Measurements from ENCODE around the gene ASGR2.
"Not testable (repeated sequence)": the region's sequence is repeated elsewhere in the genome, so short reads cannot be mapped to it uniquely, and the experiment has no call there.

Gene ASGR2

DNA sequence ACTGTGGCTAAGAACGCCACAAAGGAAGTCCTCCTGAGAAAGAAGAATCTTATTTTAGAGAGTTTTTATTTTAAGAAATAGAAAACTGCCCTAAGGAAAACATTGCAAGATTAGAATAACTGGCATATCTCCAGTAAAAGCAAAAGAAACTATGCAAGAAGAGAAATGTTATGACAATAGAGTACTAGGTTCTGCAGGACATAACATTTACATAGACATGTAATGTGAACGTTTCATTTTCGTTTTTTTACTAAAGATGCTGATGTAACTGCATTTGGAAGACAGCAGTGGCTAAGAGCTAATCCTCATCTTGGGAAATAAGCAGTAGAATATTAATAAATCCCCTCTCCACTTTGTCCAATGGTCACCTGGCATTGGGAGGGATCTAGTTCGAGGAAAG is 7.8 kb upstream of the ASGR2 start:
- Histone ChIP-seq H3K4me3 (ENCODE audit: low read length) (no peak overlapping the region), H3K9me3 (ENCODE audit: control insufficient read depth, low read length) (no peaks in the 10 kb centered on the region), H3K27me3 (ENCODE audit: control insufficient read depth, insufficient read depth, low read length) (no peaks in the 10 kb centered on the region), H3K4me1 (ENCODE audit: control insufficient read depth, insufficient read depth, low read length) (no peaks in the 10 kb centered on the region), H3K36me3 (ENCODE audit: control insufficient read depth, insufficient read depth, low read length) (no peaks in the 10 kb centered on the region), H3K9ac (ENCODE audit: low read length) (no peak overlapping the region)

GRCh38 chr17:7120635-7121034 is 6.0 kb upstream of the ASGR2 start:
- not testable (repeated sequence) for H3K4me3 ChIP-seq (ENCODE audit: low read length); H3K36me3 ChIP-seq (ENCODE audit: control insufficient read depth, insufficient read depth, low read length); H3K9ac ChIP-seq (ENCODE audit: low read length); H3K9me3 ChIP-seq (ENCODE audit: control insufficient read depth, low read length); H3K4me1 ChIP-seq (ENCODE audit: control insufficient read depth, insufficient read depth, low read length); H3K27me3 ChIP-seq (ENCODE audit: control insufficient read depth, insufficient read depth, low read length)

GRCh38 chr17:7120123-7120522 is 5.5 kb upstream of the ASGR2 start:
- H3K4me1 ChIP-seq (ENCODE audit: control insufficient read depth, insufficient read depth, low read length), result no peaks in the 10 kb centered on the region
- H3K36me3 ChIP-seq (ENCODE audit: control insufficient read depth, insufficient read depth, low read length), result no peaks in the 10 kb centered on the region
- no peaks in the 10 kb centered on the region for H3K9me3 ChIP-seq (ENCODE audit: control insufficient read depth, low read length)
- H3K4me3 ChIP-seq (ENCODE audit: low read length), result no peak overlapping the region
- H3K9ac ChIP-seq (ENCODE audit: low read length), result no peak overlapping the region
- H3K27me3 ChIP-seq (ENCODE audit: control insufficient read depth, insufficient read depth, low read length), result no peaks in the 10 kb centered on the region

DNA sequence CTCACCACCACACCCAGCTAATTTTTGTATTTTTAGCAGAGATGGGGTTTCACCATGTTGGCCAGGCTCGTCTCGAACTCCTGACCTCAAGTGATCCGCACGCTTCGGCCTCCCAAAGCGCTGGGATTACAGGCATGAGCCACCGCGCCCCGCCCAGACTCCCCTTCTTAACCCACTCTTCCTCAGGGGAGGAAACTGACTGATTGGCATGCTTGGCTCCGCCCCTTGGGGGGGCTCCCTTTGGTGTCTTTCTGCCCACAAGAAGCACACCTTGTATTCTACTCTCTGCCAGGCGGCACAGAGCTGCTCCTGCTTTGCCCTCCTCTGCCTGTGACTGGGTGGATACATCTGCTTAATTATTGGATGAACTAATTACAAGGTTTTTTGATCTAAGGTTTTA is 4.7 kb upstream of the ASGR2 start:
- Histone ChIP-seq H3K27me3 (ENCODE audit: control insufficient read depth, insufficient read depth, low read length) (no peaks in the 10 kb centered on the region), H3K9me3 (ENCODE audit: control insufficient read depth, low read length) (no peaks in the 10 kb centered on the region), H3K9ac (ENCODE audit: low read length) (no peak overlapping the region), H3K36me3 (ENCODE audit: control insufficient read depth, insufficient read depth, low read length) (no peaks in the 10 kb centered on the region), H3K4me3 (ENCODE audit: low read length) (no peak overlapping the region), H3K4me1 (ENCODE audit: control insufficient read depth, insufficient read depth, low read length) (no peaks in the 10 kb centered on the region)

GRCh38 chr17:7114875-7115614 is 423 bp upstream of the ASGR2 start:
- no peak overlapping the region for H3K9ac ChIP-seq (ENCODE audit: low read length)
- H3K9me3 ChIP-seq (ENCODE audit: control insufficient read depth, low read length), result no peaks in the 10 kb centered on the region
- H3K36me3 ChIP-seq (ENCODE audit: control insufficient read depth, insufficient read depth, low read length), result no peaks in the 10 kb centered on the region
- H3K27me3 ChIP-seq (ENCODE audit: control insufficient read depth, insufficient read depth, low read length), result peaks cover 4% of the 10 kb centered on the region
- H3K4me1 ChIP-seq (ENCODE audit: control insufficient read depth, insufficient read depth, low read length), result no peaks in the 10 kb centered on the region
- H3K4me3 ChIP-seq (ENCODE audit: low read length), result no peak overlapping the region

- Histone ChIP-seq H3K36me3 (ENCODE audit: control insufficient read depth, insufficient read depth, low read length) (no peaks in the 10 kb centered on the region), H3K27me3 (ENCODE audit: control insufficient read depth, insufficient read depth, low read length) (peaks cover 4% of the 10 kb centered on the region), H3K9ac (ENCODE audit: low read length) (no peak overlapping the region), H3K4me3 (ENCODE audit: low read length) (no peak overlapping the region), H3K9me3 (ENCODE audit: control insufficient read depth, low read length) (no peaks in the 10 kb centered on the region), H3K4me1 (ENCODE audit: control insufficient read depth, insufficient read depth, low read length) (no peaks in the 10 kb centered on the region)
Measured at GRCh38 chr17:7113273-7114071, 1.1 kb downstream of the ASGR2 start.

DNA sequence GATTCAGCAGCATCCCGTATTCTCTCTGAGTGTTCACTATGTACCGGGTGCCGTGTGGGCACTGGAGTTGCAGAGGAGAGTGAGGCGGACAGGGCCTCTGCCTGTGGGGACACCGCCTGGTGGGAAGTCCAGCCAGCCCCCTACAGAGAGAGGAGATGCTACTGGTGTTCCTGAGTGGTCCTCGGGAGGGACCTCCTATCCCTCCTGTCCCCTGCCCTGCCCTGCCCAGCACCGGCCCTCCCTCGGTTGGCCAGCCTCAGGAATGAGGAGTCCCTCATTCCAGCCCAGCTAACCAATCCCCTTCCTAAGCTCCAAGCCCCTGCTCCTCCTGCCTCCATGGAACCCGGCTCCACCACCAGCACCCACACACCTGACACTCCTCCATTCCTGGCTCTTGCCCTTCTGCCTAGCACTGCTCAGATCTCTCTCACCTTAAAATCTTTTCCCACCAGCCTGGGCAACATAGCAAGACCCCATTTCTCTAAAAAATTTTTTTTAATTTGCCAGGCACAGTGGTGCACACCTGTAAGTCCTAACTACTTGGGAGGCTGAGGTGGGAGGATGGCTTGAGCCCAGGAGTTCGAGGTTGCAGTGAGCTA is 2.0 kb downstream of the ASGR2 start:
- H3K4me1 ChIP-seq (ENCODE audit: control insufficient read depth, insufficient read depth, low read length), result no peaks in the 10 kb centered on the region
- peaks cover 4% of the 10 kb centered on the region for H3K27me3 ChIP-seq (ENCODE audit: control insufficient read depth, insufficient read depth, low read length)
- no peaks in the 10 kb centered on the region for H3K9me3 ChIP-seq (ENCODE audit: control insufficient read depth, low read length)
- H3K4me3 ChIP-seq (ENCODE audit: low read length), result no peak overlapping the region
- no peak overlapping the region for H3K9ac ChIP-seq (ENCODE audit: low read length)
- H3K36me3 ChIP-seq (ENCODE audit: control insufficient read depth, insufficient read depth, low read length), result no peaks in the 10 kb centered on the region

DNA sequence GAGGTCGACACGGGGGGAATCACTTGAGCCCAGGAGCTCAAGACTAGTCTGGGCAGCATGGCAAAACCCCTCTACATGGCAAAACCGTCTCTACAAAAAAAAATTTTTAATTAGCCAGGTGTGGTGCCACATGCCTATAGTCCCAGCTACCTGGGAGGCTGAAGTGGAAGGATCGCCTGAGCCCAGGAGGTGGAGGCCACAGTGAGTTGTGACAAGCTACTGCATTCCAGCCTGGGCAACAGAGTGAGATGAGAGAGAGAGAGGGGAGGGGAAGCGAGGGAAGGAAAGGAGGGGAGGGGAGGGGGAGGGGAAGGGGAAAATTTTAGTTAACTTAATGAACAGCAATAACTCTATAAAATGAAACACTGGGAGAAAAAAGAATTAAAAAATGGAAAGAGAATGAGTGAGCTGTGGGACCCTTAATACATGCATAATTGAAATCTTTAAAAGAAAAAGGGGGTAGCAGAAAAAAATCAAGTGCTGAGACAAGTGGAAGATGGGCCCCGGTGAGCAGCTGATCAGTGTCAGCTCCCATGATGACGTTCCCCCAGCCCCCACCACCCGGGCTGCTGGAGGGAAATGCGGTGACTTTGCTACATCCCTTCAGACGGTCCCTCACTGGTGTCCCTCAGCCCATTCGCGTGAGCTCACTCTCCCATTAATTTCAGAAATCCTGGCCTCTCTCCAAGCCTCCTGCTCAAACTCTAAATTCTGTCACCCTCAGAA is 2.7 kb downstream of the ASGR2 start:
- Histone ChIP-seq H3K9ac (ENCODE audit: low read length) (no peak overlapping the region), H3K27me3 (ENCODE audit: control insufficient read depth, insufficient read depth, low read length) (peaks cover 4% of the 10 kb centered on the region), H3K4me1 (ENCODE audit: control insufficient read depth, insufficient read depth, low read length) (no peaks in the 10 kb centered on the region), H3K36me3 (ENCODE audit: control insufficient read depth, insufficient read depth, low read length) (no peaks in the 10 kb centered on the region), H3K9me3 (ENCODE audit: control insufficient read depth, low read length) (no peaks in the 10 kb centered on the region), H3K4me3 (ENCODE audit: low read length) (no peak overlapping the region)

GRCh38 chr17:7110617-7111306 is 3.9 kb downstream of the ASGR2 start:
- Histone ChIP-seq H3K27me3 (ENCODE audit: control insufficient read depth, insufficient read depth, low read length) (peaks cover 4% of the 10 kb centered on the region), H3K4me1 (ENCODE audit: control insufficient read depth, insufficient read depth, low read length) (no peaks in the 10 kb centered on the region), H3K9ac (ENCODE audit: low read length) (no peak overlapping the region), H3K9me3 (ENCODE audit: control insufficient read depth, low read length) (no peaks in the 10 kb centered on the region), H3K4me3 (ENCODE audit: low read length) (no peak overlapping the region), H3K36me3 (ENCODE audit: control insufficient read depth, insufficient read depth, low read length) (no peaks in the 10 kb centered on the region)

GRCh38 chr17:7109461-7110322 is 4.9 kb downstream of the ASGR2 start:
- Histone ChIP-seq H3K4me3 (ENCODE audit: low read length) (no peak overlapping the region), H3K27me3 (ENCODE audit: control insufficient read depth, insufficient read depth, low read length) (peaks cover 4% of the 10 kb centered on the region), H3K9me3 (ENCODE audit: control insufficient read depth, low read length) (no peaks in the 10 kb centered on the region), H3K9ac (ENCODE audit: low read length) (no peak overlapping the region), H3K4me1 (ENCODE audit: control insufficient read depth, insufficient read depth, low read length) (no peaks in the 10 kb centered on the region), H3K36me3 (ENCODE audit: control insufficient read depth, insufficient read depth, low read length) (no peaks in the 10 kb centered on the region)

- Histone ChIP-seq H3K9ac (ENCODE audit: low read length) (no peak overlapping the region), H3K27me3 (ENCODE audit: control insufficient read depth, insufficient read depth, low read length) (peaks cover 4% of the 10 kb centered on the region), H3K4me3 (ENCODE audit: low read length) (no peak overlapping the region), H3K36me3 (ENCODE audit: control insufficient read depth, insufficient read depth, low read length) (no peaks in the 10 kb centered on the region), H3K9me3 (ENCODE audit: control insufficient read depth, low read length) (no peaks in the 10 kb centered on the region), H3K4me1 (ENCODE audit: control insufficient read depth, insufficient read depth, low read length) (no peaks in the 10 kb centered on the region)
Measured at GRCh38 chr17:7108981-7109380, 5.6 kb downstream of the ASGR2 start.
